UCSD-AML1 (cell line): Measurements from ENCODE around the gene DDAH2.

ENCODE experiments used
- DNase-seq: peaks from one replicate; lab custom pipeline; 2025; ENCODE audit not compliant: unreplicated experiment; lab: John Stamatoyannopoulos, UW

DDAH2 gene

GRCh38 chr6:31761343-31761742 lies 32.2 kb upstream of the DDAH2 start:
- DNase-seq: no peak

GRCh38 chr6:31760790-31761189 lies 31.7 kb upstream of the DDAH2 start:
- DNase-seq: no peak

GRCh38 chr6:31758281-31758680 lies 29.2 kb upstream of the DDAH2 start:
- DNase-seq: no peak

GRCh38 chr6:31752739-31753319 lies 23.7 kb upstream of the DDAH2 start:
- no peak for DNase-seq

- no peak for DNase-seq
Measured at GRCh38 chr6:31750411-31751022, 21.4 kb upstream of the DDAH2 start.

- no peak for DNase-seq
Measured at GRCh38 chr6:31749301-31750036, 20.4 kb upstream of the DDAH2 start.

GRCh38 chr6:31744422-31744821 lies 15.3 kb upstream of the DDAH2 start:
- DNase-seq: no peak

GRCh38 chr6:31742894-31743293 lies 13.8 kb upstream of the DDAH2 start:
- DNase-seq: no peak

GRCh38 chr6:31741815-31742214 lies 12.7 kb upstream of the DDAH2 start:
- DNase-seq: no peak

GRCh38 chr6:31740397-31741223 lies 11.5 kb upstream of the DDAH2 start:
- peak; percentile 71 for DNase-seq

GRCh38 chr6:31739639-31740396 lies 10.7 kb upstream of the DDAH2 start, which contains the start of gene MSH5:
MSH5 (plus strand) TSS chr6:31740005; CDS start chr6:31740467, 462 bp downstream.
- peak; percentile 98 for DNase-seq

- peak; percentile 74 for DNase-seq
Measured at GRCh38 chr6:31737991-31738979, 9.2 kb upstream of the DDAH2 start.

GRCh38 chr6:31737315-31737990 lies 8.4 kb upstream of the DDAH2 start:
- DNase-seq: peak; percentile 78

- peak; percentile 39 for DNase-seq
Measured at GRCh38 chr6:31736768-31737314, 7.7 kb upstream of the DDAH2 start.

GRCh38 chr6:31736021-31736767 lies 7.1 kb upstream of the DDAH2 start, which contains the start of gene CLIC1:
CLIC1 (minus strand) TSS chr6:31736530; CDS start chr6:31736300, 230 bp downstream.
- peak; percentile 91 for DNase-seq

- DNase-seq: peak; percentile 78
Measured at GRCh38 chr6:31734821-31735406, 5.8 kb upstream of the DDAH2 start.

- DNase-seq: no peak
Measured at GRCh38 chr6:31734247-31734820, 5.2 kb upstream of the DDAH2 start.
